NCI-H1694 treated with DMSO at 0.1 percent for 48 hours (cell line): ENCODE results near the gene UBQLN1.
"Not testable (repeated sequence)": the region's sequence is repeated elsewhere in the genome, so short reads cannot be mapped to it uniquely, and the experiment has no call there.

Source experiments
- DNase-seq: peaks from one replicate; lab custom pipeline; 2025; lab: John Stamatoyannopoulos, UW

The UBQLN1 gene

DNA sequence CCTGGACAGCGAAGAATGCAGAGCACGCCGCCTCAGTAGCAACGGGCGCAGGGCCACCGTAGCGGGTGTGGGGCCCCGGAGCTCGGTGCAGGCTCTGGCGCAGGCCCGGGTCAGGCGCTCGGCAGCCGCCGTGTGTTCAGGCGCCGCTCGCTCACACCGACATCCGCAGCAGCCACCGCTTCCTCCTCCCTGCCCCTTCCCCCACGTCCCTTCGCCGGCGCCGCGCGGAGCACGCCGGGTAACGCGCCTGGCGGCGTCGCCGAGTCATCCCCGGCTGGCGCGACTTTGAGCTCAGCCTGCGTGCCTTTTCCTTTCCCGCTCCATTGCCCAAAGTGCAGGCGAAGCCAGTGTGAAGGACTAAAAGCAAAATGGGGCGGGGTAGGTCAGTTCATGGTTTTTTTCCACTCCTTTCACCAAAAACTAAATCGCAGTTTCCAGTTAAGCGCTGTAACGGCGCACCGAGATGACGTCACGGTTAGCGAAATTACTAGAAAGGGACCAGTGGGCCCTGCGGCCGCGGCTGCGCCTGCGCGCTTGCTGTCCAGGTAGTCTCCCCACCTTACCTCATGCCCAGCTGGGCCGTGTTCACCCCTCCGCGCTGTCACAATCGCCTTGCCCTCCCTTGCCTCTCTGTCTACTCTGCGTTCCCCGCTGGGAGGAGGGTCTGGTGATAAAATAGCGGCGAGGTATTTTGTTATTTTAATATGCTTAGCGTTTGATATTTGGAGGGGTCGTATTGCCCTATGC, at the start of gene UBQLN1:
UBQLN1 (minus strand) TSS at position 191 of the 747 bp plus-strand sequence. CDS start 279 bp downstream, outside the sequence.
- peak; percentile 80 for DNase-seq

- DNase-seq, result no peak
Observed at GRCh38 chr9:83754383-83754977, 46.7 kb upstream of the UBQLN1 start.

- no peak for DNase-seq
Observed at GRCh38 chr9:83749706-83750105, 41.9 kb upstream of the UBQLN1 start.

- no peak for DNase-seq
Observed at GRCh38 chr9:83744206-83744605, 36.4 kb upstream of the UBQLN1 start.

GRCh38 chr9:83733739-83734138, 26.0 kb upstream of the UBQLN1 start:
- no peak for DNase-seq

GRCh38 chr9:83728591-83729368, 21.0 kb upstream of the UBQLN1 start:
- not testable (repeated sequence) for DNase-seq

- DNase-seq, result no peak
Observed at GRCh38 chr9:83724436-83724835, 16.7 kb upstream of the UBQLN1 start.

- DNase-seq, result no peak
Observed at GRCh38 chr9:83722726-83723495, 15.2 kb upstream of the UBQLN1 start.

GRCh38 chr9:83721509-83721908, 13.8 kb upstream of the UBQLN1 start:
- no peak for DNase-seq

DNA sequence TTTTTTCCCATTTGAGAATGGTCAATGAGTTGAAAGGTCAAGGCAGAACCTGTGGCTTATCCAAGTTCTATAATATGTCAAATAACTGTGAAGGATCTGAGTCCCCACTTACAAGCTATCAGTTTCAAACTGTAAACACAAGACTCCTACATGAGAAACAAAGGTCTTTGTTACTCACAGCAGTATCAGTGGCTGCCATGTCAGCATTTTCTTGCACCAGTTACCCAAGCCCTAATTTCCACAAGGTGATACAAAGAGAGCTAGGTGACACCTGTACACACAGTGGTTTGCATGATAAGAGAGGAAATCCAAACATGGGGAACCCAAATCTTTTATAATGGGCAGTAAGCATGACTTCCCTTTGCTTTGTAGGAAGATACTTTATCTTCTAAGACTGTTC, 8.0 kb upstream of the UBQLN1 start:
- DNase-seq, result no peak

GRCh38 chr9:83715221-83715620, 7.5 kb upstream of the UBQLN1 start:
- DNase-seq, result no peak

DNA sequence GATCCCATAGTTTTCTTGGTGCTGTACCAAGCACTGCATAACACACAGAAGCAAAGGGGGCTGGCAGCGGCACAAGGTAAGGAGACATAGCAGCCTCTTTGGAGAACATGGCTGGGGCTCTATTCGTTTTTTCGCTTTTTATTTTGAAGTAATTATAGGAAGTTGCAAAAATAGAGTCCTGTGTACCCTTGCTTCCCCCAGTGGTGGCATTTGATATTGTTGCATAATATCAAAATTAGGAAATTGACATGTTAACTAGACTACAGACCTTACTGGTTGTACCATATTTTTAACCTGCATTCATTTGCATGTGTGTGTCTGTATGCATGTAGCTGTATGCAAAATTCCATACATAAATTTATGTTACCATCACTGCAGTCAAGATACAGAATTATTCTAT, 6.6 kb upstream of the UBQLN1 start:
- no peak for DNase-seq

DNA sequence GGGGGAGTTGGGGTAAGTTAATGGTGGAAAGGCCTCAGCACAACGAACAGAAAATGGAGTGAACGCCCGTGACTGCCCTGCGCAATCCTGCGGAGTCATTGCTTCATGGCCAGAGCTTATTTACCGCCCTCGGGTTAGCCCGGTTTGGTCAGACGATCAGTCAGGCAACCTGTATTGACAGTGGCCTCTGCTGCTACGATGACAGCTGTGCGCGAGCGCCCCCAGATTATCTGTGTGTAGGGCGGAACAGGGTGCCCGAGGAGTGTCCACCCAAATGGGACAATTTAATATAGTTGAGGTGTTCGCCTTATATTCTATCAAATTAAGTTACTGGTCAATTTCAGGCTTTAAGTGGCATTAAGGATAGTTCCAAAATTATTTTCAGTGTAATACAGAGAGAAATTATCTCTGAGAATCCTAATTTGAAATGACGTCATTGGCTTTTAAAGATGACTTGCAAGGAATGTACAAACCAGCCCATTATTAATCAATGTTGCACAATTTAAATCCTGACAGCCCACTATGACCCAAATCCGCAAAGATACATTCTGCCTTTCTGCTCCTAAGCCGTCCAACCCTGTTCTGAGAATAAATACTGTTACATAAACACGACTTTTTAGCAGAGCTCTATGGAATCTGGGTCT, 879 bp upstream of the UBQLN1 start:
- no peak for DNase-seq

DNA sequence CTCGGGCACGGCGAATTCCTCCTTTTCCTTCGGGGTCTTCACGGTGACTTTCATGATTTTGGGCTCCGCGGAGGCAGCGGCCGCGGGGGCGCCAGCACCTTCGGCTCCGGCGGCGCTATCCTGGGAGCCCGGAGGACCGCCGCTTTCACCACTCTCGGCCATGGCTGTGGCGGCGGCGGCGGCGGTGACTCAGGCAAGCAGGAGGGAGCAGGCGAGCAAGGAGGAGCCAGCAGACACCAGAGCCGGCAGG, 315 bp downstream of the UBQLN1 start:
- no peak for DNase-seq

- peak; percentile 43 for DNase-seq
Observed at GRCh38 chr9:83706676-83707517, 861 bp downstream of the UBQLN1 start.

DNA sequence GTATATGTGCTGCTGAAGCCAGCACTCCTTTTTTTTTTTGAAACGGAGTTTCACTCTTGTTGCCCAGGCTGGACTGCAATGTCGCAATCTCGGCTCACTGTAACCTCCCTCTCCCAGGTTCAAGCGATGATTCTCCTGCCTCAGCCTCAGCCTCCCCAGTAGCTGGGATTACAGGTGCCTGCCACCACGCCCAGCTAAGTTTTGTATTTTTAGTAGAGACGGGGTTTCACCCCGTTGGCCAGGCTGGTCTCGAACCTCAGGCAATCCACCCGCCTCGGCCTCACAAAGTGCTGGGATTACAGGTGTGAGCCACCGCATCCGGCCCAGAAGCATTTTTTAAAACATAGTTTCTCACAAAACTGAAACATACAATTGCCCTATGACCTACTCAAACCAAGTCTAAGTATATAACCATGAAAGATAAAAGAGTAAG, 2.5 kb downstream of the UBQLN1 start:
- not testable (repeated sequence) for DNase-seq

- no peak for DNase-seq
Observed at GRCh38 chr9:83701769-83702168, 6.0 kb downstream of the UBQLN1 start.

DNA sequence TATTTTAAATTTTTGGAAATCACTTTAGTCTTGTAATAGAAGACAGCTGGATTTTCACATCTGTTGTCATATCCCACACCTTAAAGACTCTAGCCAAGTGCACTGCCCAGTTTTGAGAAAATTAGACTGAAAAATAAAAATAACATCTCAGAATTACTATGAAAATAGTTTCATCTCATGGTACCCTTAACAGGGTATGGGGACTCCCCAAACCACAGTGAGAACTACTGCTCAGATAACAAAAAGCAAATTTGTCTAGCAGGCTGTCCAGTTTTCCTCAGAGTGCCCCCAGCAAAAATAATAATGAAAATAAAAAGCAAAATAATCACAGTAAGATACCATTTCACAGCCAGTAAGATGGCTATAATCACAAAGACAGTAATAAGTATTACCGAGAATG, 6.5 kb downstream of the UBQLN1 start:
- no peak for DNase-seq

GRCh38 chr9:83699615-83700014, 8.1 kb downstream of the UBQLN1 start:
- no peak for DNase-seq

DNA sequence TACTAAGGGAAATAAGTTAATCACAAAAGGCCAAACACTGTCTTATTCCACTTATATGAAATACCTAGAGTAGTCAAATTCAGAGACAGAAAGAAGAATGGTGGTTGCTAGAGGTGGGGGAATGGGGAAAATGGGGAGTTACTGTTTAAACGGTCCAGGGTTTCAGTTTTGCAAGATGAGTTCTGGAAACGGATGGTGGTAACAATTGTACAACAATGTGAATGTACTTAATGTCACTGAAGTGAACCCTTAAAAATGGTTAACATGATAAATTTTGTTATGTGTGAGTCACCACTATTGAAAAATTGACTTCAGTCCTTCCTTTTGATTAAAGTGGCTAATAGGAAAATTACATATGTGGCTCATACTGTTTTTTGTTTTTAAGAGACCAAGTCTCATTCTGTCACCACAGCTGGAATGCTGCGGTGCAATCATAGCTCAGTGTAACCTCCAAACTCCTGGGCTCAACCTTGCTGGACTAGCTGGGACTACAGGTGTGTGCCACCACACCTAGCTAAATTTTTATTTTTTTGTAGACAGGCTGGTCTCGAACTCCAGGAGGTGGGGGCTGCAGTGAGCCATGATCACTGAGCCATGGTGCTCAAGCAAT, 8.7 kb downstream of the UBQLN1 start:
- no peak for DNase-seq

GRCh38 chr9:83691492-83691891, 16.3 kb downstream of the UBQLN1 start:
- no peak for DNase-seq
